Putamen (tissue), 1 donor: ENCODE measurements around the gene DLL4.

ENCODE experiments used
- DNase-seq: peaks from one replicate; pipeline ENCODE4 v3.0.0-alpha.2; 2016; ENCODE audit warnings: low spot score

Gene DLL4

DNA sequence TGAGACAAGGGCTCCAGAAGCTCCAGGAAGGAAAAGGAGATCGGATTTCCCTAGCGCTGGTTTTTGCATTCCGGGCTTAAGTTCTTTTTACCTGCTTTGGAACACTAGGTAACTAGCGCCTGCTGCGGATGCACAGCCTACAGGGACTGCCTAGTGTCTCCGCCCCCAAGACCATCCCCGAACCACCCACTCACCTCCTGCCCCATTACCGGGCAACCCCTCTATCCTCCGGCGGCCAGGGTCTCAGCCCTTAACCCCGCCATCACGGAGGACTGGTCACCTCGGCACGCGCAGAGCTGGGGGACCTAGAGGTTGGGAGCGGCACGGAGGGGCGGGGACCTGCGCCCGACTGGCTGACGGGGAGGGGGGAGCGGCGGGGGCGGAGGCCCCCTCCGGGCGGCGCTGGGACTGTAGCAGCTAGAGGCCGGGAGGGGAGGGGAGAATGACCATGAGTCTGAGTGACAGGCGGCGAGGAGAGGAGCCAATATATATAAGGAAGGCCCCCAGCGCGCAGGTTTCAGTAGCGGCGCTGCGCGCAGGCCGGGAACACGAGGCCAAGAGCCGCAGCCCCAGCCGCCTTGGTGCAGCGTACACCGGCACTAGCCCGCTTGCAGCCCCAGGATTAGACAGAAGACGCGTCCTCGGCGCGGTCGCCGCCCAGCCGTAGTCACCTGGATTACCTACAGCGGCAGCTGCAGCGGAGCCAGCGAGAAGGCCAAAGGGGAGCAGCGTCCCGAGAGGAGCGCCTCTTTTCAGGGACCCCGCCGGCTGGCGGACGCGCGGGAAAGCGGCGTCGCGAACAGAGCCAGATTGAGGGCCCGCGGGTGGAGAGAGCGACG, at the start of gene DLL4:
TSS of gene DLL4 (plus strand) at position 520 of the 839 bp plus-strand sequence. CDS start 329 bp downstream, outside the sequence.
- DNase-seq, result no peak

DNA sequence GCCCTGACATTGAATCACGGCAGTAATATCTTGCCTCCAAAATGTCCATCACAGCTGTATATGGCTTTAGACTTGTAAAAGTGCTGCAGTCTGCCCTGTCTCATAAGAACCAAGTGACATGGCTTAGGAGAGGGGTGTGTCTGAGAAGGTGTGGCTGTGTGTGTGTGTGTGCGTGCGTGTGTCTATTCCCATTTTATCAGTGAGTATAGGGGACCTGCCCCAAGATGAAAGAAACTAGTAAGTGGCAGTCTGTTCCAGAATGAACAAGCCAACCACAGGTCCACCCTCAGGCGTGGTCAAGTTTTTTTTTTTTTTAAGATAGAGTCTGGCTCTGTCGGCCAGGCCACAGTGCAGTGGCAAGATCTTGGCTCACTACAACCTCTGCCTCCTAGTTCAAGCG, 49.5 kb upstream of the DLL4 start:
- no peak for DNase-seq

GRCh38 chr15:40881351-40881750, 47.8 kb upstream of the DLL4 start:
- DNase-seq, result no peak

DNA sequence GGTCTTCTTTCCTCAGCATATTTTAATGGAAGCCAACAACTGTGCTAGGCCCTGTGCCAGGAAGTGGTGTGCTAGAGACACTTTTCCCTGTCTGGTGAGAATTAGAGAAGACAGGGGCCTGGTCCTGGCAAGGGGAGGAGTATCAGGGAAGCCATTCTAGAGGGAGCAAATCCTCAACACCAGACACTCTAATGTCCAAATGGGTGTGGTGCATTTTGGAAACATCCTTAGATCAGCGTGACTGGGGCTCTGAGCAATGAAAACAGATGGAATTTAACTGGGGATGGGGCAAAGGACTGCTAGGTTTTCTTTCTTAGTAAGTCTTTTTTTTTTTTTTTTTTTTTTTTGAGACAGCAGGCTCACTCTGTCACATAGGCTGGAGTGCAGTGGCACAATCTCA, 42.6 kb upstream of the DLL4 start:
- no peak for DNase-seq

DNA sequence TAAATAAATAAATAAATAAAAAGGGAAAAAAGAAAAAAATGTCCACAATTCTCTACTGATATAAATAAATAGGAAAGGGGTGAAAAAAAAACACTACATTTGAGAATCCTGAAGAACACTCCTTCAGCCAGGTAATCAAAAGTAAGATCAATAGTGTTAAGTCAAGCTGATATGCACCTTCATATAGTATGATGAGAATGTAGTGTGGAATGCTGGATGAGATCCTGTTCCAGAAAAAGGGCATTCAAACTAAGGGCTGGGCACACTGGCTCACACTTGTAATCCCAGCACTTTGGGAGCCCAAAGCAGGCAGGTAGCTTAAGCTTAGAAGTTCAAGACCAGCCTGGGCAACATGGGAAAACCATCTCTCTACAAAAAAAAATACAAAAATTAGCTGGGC, 40.0 kb upstream of the DLL4 start:
- no peak for DNase-seq

DNA sequence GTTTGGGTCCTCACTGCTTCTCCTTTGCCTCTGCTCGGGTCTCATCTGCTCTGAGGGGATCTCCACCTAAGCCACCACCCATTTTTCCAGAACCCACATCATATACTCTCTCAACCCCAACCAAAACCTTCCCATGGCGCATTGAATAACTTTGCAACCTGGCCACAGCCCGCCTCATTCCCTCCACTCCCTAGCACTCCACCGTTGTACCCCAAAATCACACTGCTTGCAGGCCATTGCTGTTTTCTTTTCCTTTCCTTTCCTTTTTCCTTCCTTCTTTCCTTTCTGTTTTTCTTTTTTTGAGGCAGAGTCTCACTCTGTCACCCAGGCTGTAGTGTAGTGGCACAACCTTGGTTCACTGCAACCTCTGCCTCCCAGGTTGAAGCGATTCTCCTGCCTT, 38.0 kb upstream of the DLL4 start:
- no peak for DNase-seq

DNA sequence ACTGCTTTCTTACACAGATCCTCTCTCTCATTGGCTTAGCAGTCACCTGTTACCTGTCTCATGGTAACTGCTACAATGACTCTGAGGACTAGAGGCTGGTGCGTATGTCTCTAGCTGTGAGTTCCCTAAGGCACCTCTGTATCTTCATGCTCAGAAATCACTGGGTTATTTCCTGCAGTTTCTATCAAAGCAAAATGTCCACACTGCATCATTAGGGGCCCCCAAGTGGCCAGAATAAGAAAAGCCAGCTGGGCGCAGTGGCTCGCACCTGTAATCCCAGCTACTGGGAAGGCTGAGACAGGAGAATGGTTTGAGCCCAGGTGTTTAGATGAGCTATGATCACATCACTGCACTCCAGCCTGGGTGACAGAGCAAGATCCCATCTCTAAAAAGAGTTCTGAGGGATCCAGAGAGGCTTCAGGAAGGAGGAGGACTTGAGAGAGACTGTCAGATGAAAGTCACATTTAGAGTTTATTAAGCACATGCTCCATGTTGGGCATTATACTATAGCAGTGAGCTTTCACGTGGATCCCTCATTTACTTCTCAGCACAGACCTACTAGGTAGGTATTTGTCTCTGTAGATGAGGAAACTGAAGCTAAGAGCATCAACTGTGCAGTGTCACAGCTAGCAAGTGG, 37.2 kb upstream of the DLL4 start:
- no peak for DNase-seq

DNA sequence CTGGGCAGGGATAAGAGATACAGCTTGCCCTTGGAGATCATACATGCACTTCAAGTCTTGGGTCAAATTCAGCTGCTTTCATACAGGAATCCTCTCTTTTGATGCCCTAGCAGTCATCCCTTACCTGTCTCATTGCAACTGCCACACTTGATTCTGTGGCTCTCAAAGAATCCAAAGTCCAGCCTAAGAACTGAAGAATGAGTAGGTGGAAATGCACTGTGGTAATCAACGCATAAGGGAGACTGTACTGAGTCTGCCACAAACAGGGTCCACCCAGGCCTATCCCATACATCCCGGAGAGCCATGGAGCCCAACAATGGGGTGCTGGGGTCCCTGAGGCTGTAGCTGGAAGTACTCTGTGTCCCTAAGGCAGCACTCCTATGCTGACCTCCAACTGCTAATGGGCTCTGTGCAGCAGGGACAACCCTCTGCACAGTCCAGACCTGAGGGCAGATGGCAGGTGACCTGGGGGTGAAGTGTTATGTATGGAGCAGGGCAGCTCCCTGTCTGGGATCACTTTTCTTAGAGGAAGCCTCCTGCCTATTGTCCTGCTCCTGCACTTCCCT, 36.6 kb upstream of the DLL4 start:
- no peak for DNase-seq

- DNase-seq, result no peak
These were observed 36.0 kb upstream of the DLL4 start for GRCh38 chr15:40893019-40893670.

DNA sequence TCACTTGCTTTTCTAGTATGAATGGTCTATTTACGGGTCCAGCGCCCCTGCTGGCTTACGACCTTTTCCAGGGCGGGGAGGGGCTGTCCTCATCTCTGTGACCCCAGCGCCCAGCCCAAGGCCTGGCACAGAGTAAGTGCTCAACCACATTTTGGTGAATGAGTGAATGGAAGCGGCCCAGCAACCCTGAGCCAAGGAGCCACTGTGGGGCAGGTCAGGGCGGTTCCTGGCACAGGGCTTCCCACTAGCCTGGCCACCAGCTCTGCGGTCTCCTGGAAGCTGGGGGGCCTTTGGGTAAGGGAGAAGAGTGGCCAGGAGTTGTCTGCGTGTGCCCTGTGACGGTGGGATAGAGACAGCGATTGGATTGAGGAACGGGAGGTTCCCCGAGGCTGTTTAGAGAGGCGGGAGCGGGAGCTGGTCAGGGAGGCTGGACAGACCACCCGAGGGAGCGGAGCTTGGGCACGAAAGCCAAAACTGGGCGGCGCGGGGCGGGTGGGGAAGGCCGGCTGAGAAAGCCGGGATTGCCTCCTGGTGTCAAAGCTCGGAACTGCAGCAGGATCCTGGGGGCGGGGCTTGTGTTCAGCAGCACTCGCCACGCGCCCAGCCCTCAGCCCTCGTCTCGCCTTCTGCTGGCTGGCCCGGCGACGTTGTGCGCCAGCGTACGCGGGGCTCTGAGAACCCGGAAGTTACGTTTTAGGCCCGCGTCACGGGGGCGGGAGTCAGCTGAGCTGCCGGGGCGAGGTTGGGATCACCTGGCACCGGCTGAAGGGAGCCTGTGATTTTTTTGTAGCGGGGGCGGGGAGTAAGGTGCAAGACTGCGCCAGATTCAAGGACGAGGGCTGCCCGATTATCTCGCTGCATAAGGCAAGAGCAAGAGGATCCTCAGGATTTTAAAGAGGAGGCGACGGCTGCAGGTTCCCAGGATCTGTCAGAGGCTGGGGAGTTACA, 35.1 kb upstream of the DLL4 start, which contains the start of gene VPS18:
TSS of gene VPS18 (plus strand) at position 718 of the 948 bp plus-strand sequence. CDS start 319 bp downstream, outside the sequence.
- DNase-seq, result peak; percentile 98

GRCh38 chr15:40894681-40895448, 34.3 kb upstream of the DLL4 start:
- DNase-seq, result no peak

GRCh38 chr15:40899536-40900207, 29.5 kb upstream of the DLL4 start:
- no peak for DNase-seq

- DNase-seq, result no peak
These were observed 28.7 kb upstream of the DLL4 start for GRCh38 chr15:40900256-40901052.

DNA sequence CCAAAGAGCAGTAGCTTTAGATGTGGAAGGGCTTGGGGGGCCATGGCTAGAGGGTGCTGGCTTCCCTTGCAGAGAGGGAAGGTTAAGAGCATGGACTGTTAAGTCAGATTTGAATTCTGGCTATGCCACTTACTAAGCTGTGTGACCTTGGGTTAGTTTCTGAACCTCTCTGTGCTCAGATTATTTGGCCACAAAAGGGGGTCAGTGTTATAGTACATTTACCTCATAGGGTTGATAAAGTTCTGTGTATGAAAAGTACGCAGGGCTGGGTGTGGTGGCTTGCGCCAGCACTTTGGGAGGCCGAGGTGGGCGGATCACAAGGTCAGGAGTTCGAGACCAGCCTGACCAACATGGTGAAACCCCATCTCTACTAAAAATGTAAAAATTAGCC, 28.1 kb upstream of the DLL4 start:
- no peak for DNase-seq

GRCh38 chr15:40902605-40903561, 26.3 kb upstream of the DLL4 start:
- DNase-seq, result no peak

GRCh38 chr15:40904552-40905201, 24.5 kb upstream of the DLL4 start:
- no peak for DNase-seq
